ENCODE data around the gene SMIM43.
"Not testable (repeated sequence)": the region's sequence is repeated elsewhere in the genome, so short reads cannot be mapped to it uniquely, and the experiment has no call there.

SMIM43 gene

DNA sequence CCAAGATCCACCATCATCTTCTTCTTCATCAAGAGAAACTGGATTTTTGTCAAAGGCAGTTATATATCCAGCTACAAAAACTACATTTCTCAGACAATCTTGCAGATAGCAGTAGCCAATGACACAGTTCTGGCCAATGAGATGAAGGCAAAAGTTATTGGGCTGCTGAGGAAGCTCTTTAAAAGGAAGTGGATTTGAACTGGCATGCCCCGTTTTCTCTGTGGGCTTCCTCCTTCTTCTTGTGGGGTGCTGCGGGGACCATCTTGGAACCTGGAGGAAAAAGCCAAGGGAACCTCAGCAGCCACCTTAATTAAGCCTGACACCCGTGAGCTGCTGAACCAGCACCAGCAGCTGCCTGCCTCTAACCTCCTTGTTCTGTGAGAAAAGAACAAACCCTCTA lies 4.8 kb downstream of the SMIM43 start:
- H3K4me3 ChIP-seq (replicated peaks; ENCODE audit: insufficient read depth, low read length): no peak overlapping the region
- peaks cover 17% of the 10 kb centered on the region for H3K27me3 ChIP-seq (ENCODE audit: insufficient read depth, poor library complexity, severe bottlenecking)
- TF ChIP-seq GABPA (IDR thresholded peaks at IDR 0.05; ENCODE audit: low read depth) (no peak), POLR2AphosphoS5 (IDR thresholded peaks at IDR 0.05; ENCODE audit: low read depth) (no peak), SPI1 (IDR thresholded peaks at IDR 0.05; ENCODE audit: borderline replicate concordance, low read depth) (peak; percentile 51; the same call in 1 of the 2 replicates)
- TF ChIP-seq, protein P1, sequence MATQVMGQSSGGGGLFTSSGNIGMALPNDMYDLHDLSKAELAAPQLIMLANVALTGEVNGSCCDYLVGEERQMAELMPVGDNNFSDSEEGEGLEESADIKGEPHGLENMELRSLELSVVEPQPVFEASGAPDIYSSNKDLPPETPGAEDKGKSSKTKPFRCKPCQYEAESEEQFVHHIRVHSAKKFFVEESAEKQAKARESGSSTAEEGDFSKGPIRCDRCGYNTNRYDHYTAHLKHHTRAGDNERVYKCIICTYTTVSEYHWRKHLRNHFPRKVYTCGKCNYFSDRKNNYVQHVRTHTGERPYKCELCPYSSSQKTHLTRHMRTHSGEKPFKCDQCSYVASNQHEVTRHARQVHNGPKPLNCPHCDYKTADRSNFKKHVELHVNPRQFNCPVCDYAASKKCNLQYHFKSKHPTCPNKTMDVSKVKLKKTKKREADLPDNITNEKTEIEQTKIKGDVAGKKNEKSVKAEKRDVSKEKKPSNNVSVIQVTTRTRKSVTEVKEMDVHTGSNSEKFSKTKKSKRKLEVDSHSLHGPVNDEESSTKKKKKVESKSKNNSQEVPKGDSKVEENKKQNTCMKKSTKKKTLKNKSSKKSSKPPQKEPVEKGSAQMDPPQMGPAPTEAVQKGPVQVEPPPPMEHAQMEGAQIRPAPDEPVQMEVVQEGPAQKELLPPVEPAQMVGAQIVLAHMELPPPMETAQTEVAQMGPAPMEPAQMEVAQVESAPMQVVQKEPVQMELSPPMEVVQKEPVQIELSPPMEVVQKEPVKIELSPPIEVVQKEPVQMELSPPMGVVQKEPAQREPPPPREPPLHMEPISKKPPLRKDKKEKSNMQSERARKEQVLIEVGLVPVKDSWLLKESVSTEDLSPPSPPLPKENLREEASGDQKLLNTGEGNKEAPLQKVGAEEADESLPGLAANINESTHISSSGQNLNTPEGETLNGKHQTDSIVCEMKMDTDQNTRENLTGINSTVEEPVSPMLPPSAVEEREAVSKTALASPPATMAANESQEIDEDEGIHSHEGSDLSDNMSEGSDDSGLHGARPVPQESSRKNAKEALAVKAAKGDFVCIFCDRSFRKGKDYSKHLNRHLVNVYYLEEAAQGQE (IDR thresholded peaks at IDR 0.05; ENCODE audit: insufficient replicate concordance, low read depth): no peak
- TF ChIP-seq, protein P2, sequence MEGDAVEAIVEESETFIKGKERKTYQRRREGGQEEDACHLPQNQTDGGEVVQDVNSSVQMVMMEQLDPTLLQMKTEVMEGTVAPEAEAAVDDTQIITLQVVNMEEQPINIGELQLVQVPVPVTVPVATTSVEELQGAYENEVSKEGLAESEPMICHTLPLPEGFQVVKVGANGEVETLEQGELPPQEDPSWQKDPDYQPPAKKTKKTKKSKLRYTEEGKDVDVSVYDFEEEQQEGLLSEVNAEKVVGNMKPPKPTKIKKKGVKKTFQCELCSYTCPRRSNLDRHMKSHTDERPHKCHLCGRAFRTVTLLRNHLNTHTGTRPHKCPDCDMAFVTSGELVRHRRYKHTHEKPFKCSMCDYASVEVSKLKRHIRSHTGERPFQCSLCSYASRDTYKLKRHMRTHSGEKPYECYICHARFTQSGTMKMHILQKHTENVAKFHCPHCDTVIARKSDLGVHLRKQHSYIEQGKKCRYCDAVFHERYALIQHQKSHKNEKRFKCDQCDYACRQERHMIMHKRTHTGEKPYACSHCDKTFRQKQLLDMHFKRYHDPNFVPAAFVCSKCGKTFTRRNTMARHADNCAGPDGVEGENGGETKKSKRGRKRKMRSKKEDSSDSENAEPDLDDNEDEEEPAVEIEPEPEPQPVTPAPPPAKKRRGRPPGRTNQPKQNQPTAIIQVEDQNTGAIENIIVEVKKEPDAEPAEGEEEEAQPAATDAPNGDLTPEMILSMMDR (IDR thresholded peaks at IDR 0.05; ENCODE audit: insufficient read depth, low read length): no peak
- no peak for DNase-seq (ENCODE audit: low read depth in 1 of 2, low spot score in 1 of 2)
- H3K27ac ChIP-seq (replicated peaks): no peak overlapping the region

DNA sequence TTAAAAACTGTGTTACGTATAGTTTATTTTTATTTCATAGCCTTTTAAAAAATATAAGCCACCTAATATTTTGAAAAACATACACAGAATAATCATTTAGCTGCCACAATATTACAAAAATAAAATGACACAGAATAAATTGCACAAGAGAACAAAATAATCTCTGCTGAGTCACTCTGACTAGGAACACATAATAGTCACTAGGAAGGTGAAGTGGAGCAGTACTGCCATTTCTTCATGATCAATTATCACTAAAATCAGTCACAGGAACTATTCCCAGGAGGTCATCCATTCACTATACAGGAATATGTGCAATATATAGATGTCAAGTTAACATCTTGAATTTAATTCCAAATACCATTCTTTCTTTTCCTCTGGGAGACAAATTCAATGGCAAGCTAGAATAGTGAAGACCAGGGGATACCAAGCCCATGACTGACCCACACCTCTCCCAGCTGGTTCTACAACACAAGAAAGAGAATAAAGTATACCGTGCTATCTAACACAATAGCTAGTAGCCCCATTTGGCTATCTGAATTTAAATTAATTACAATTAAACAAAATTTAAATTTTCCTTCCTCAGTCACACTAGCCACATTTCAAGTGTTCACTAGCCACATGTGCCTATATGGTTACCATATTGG lies 5.9 kb downstream of the SMIM43 start:
- peaks cover 8% of the 10 kb centered on the region for H3K27me3 ChIP-seq (ENCODE audit: insufficient read depth, poor library complexity, severe bottlenecking)
- no peak overlapping the region for H3K4me3 ChIP-seq (replicated peaks; ENCODE audit: insufficient read depth, low read length)
- H3K27ac ChIP-seq (replicated peaks): no peak overlapping the region
- TF ChIP-seq, protein P2 (IDR thresholded peaks at IDR 0.05; ENCODE audit: insufficient read depth, low read length): no peak
- TF ChIP-seq, protein P1 (IDR thresholded peaks at IDR 0.05; ENCODE audit: insufficient replicate concordance, low read depth): no peak
- TF ChIP-seq POLR2AphosphoS5 (IDR thresholded peaks at IDR 0.05; ENCODE audit: low read depth) (no peak), GABPA (IDR thresholded peaks at IDR 0.05; ENCODE audit: low read depth) (no peak), SPI1 (IDR thresholded peaks at IDR 0.05; ENCODE audit: borderline replicate concordance, low read depth) (no peak)
- no peak for DNase-seq (ENCODE audit: low read depth in 1 of 2, low spot score in 1 of 2)

DNA sequence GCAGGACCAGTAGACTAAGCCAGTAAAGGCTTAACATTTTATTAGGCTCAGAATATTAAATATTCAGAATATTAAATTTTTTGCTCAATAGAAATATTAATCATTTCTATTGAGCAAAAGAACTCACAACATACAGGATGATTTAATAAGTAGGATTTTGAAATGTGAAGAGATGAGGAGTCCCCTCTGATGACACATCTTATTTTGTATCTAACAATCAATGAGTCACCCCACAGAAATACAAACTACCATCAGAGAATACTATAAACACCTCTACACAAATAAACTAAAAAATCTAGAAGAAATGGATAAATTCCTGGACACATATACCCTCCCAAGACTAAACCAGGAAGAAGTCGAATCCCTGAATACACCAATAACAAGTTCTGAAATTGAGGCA lies 12.8 kb downstream of the SMIM43 start:
- not testable (repeated sequence) for DNase-seq (ENCODE audit: low read depth in 1 of 2, low spot score in 1 of 2); H3K4me3 ChIP-seq (replicated peaks; ENCODE audit: insufficient read depth, low read length); H3K27ac ChIP-seq (replicated peaks); H3K27me3 ChIP-seq (ENCODE audit: insufficient read depth, poor library complexity, severe bottlenecking)

DNA sequence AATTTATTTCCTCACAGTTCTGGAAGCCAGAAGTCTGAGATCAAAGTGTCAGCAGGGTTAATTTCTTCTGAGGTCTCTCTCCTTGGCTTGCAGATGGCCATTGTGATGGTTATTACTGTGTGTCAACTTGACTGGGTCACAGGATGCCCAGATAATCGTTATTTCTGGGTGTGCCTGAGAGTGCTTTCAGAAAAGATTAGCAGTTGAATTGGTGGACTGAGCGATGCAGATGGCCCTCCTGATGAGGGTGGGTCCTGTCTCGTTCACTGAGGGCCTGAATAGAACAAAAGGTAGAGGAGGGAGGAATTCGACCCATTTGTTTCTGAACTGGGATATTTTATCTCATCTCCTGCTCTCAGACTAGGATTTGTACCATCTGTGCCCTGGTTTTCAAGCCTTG lies 15.7 kb downstream of the SMIM43 start:
- Histone ChIP-seq H3K27me3 (ENCODE audit: insufficient read depth, poor library complexity, severe bottlenecking) (no peaks in the 10 kb centered on the region), H3K4me3 (replicated peaks; ENCODE audit: insufficient read depth, low read length) (no peak overlapping the region), H3K27ac (replicated peaks) (no peak overlapping the region)
- no peak for DNase-seq (ENCODE audit: low read depth in 1 of 2, low spot score in 1 of 2)
- TF ChIP-seq GABPA (IDR thresholded peaks at IDR 0.05; ENCODE audit: low read depth) (no peak), SPI1 (IDR thresholded peaks at IDR 0.05; ENCODE audit: borderline replicate concordance, low read depth) (no peak), POLR2AphosphoS5 (IDR thresholded peaks at IDR 0.05; ENCODE audit: low read depth) (no peak)
- TF ChIP-seq, protein P2 (IDR thresholded peaks at IDR 0.05; ENCODE audit: insufficient read depth, low read length): no peak
- TF ChIP-seq, protein P1 (IDR thresholded peaks at IDR 0.05; ENCODE audit: insufficient replicate concordance, low read depth): no peak

Measured in HL-60 (cell line).